ENCODE measurements around the gene HTR1E.
"Not testable (repeated sequence)": the region's sequence is repeated elsewhere in the genome, so short reads cannot be mapped to it uniquely, and the experiment has no call there.

HTR1E gene

GRCh38 chr6:86973088-86973487, 35.8 kb downstream of the HTR1E start:
- DNase-seq (ENCODE audit: low read depth in 1 of 2, low spot score in 1 of 2) = no peak

GRCh38 chr6:86978251-86978650, 40.9 kb downstream of the HTR1E start:
- no peak for DNase-seq (ENCODE audit: low read depth in 1 of 2, low spot score in 1 of 2)

- DNase-seq (ENCODE audit: low read depth in 1 of 2, low spot score in 1 of 2) = no peak
Measured at GRCh38 chr6:87001494-87001893, 64.2 kb downstream of the HTR1E start.

GRCh38 chr6:87002391-87002790, 65.1 kb downstream of the HTR1E start:
- DNase-seq (ENCODE audit: low read depth in 1 of 2, low spot score in 1 of 2) = not testable (repeated sequence)

- DNase-seq (ENCODE audit: low read depth in 1 of 2, low spot score in 1 of 2) = not testable (repeated sequence)
Measured at GRCh38 chr6:87006541-87006940, 69.2 kb downstream of the HTR1E start.

- DNase-seq (ENCODE audit: low read depth in 1 of 2, low spot score in 1 of 2) = not testable (repeated sequence)
Measured at GRCh38 chr6:87009581-87009980, 72.3 kb downstream of the HTR1E start.

GRCh38 chr6:87012035-87012434, 74.7 kb downstream of the HTR1E start:
- no peak for DNase-seq (ENCODE audit: low read depth in 1 of 2, low spot score in 1 of 2)

GRCh38 chr6:87012743-87013142, 75.4 kb downstream of the HTR1E start:
- DNase-seq (ENCODE audit: low read depth in 1 of 2, low spot score in 1 of 2) = no peak

- DNase-seq (ENCODE audit: low read depth in 1 of 2, low spot score in 1 of 2) = no peak
Measured at GRCh38 chr6:87016772-87017171, 79.4 kb downstream of the HTR1E start.

GRCh38 chr6:87027021-87027420, 89.7 kb downstream of the HTR1E start:
- no peak for DNase-seq (ENCODE audit: low read depth in 1 of 2, low spot score in 1 of 2)

GRCh38 chr6:87029711-87030314, 92.5 kb downstream of the HTR1E start:
- no peak for DNase-seq (ENCODE audit: low read depth in 1 of 2, low spot score in 1 of 2)

- no peak for DNase-seq (ENCODE audit: low read depth in 1 of 2, low spot score in 1 of 2)
Measured at GRCh38 chr6:87040729-87041128, 103.4 kb downstream of the HTR1E start.

- no peak for DNase-seq (ENCODE audit: low read depth in 1 of 2, low spot score in 1 of 2)
Measured at GRCh38 chr6:87045521-87046075, 108.3 kb downstream of the HTR1E start.

- DNase-seq (ENCODE audit: low read depth in 1 of 2, low spot score in 1 of 2) = no peak
Measured at GRCh38 chr6:87049779-87050178, 112.5 kb downstream of the HTR1E start.

- no peak for DNase-seq (ENCODE audit: low read depth in 1 of 2, low spot score in 1 of 2)
Measured at GRCh38 chr6:87053312-87053711, 116.0 kb downstream of the HTR1E start.

- no peak for DNase-seq (ENCODE audit: low read depth in 1 of 2, low spot score in 1 of 2)
Measured at GRCh38 chr6:87054143-87054833, 117.0 kb downstream of the HTR1E start.

- no peak for DNase-seq (ENCODE audit: low read depth in 1 of 2, low spot score in 1 of 2)
Measured at GRCh38 chr6:87059943-87060342, 122.6 kb downstream of the HTR1E start.

GRCh38 chr6:87065117-87065516, 127.8 kb downstream of the HTR1E start:
- no peak for DNase-seq (ENCODE audit: low read depth in 1 of 2, low spot score in 1 of 2)

Measured in activated T-helper 1 cell treated with anti-CD3 and anti-CD28 coated beads, Interleukin-2, amount 50 U/mL, for 16 hours (primary cell).